IMR-90 (cell line): ENCODE data around the gene ADAMTS14. TPM values are rescaled to one million over a fixed set of nuclear protein-coding genes. Genes with fewer than 3 reads are reported as not detected.

ENCODE experiments used
- ATAC-seq: fragments of 200-7000 bp; cut with Tn5 transposase; 2 replicates; pipeline ENCODE4 v1.9.1; 2020; ENCODE audit warnings: low read depth, mild to moderate bottlenecking, moderate library complexity
- BruUV-seq: library from RNA; stranded (reverse); fragments of 400-500 nt; replicated peaks from 2 replicates; lab custom pipeline; 2021; lab: Mats Ljungman, UMichigan
- CTCF ChIA-PET: fragments of 300-600 bp; formaldehyde crosslinking; extraction: SDS; loops from one replicate; lab custom pipeline; 2021; ENCODE audit warnings: antibody characterized with exemption; lab: Yijun Ruan, JAX
- POLR2A ChIA-PET: fragments of 300-600 bp; sonication (Branson Sonifier 250); formaldehyde crosslinking; loops from one replicate; lab custom pipeline; 2022; ENCODE audit warnings: antibody characterized with exemption; ENCODE audit not compliant: unreplicated experiment; lab: Charles Lee
- DNase-seq: peaks from one replicate; pipeline ENCODE4 v3.0.0; 2013
- H2AFZ ChIP-seq: replicated peaks from 2 replicates; pipeline ENCODE3; 2013; ENCODE audit warnings: low read length, mild to moderate bottlenecking; ENCODE audit not compliant: poor library complexity
- H2AK5ac ChIP-seq: 2 replicates; pipeline ENCODE4 v1.6.1; 2013; ENCODE audit warnings: low read depth, low read length, inconsistent platforms
- H2AK9ac ChIP-seq: replicated peaks from 2 replicates; pipeline ENCODE3; 2013; ENCODE audit warnings: mild to moderate bottlenecking, low read depth, low read length, moderate library complexity; ENCODE audit not compliant: poor library complexity
- H2BK120ac ChIP-seq: 2 replicates; pipeline ENCODE4 v1.6.1; 2013; ENCODE audit warnings: low read depth, low read length, inconsistent platforms
- H2BK15ac ChIP-seq: 3 replicates; pipeline ENCODE4 v1.6.1; 2013; ENCODE audit warnings: low read depth, low read length, inconsistent platforms
- H2BK20ac ChIP-seq: 2 replicates; pipeline ENCODE4 v1.6.1; 2013; ENCODE audit warnings: low read depth, mild to moderate bottlenecking, inconsistent platforms, low read length, moderate library complexity
- H2BK5ac ChIP-seq: 2 replicates; pipeline ENCODE4 v1.6.1; 2013; ENCODE audit warnings: mild to moderate bottlenecking, low read depth, low read length, inconsistent platforms; ENCODE audit not compliant: poor library complexity, severe bottlenecking
- H3K14ac ChIP-seq: replicated peaks from 2 replicates; pipeline ENCODE4 v1.6.1; 2013; ENCODE audit warnings: low read depth, low read length, inconsistent platforms
- H3K18ac ChIP-seq: 2 replicates; pipeline ENCODE4 v1.6.1; 2013; ENCODE audit warnings: low read depth, low read length, control low read depth
- H3K23ac ChIP-seq: 2 replicates; pipeline ENCODE4 v1.6.1; 2013; ENCODE audit warnings: low read depth, low read length, inconsistent platforms
- H3K27ac ChIP-seq: 2 replicates; pipeline ENCODE4 v1.5.1; 2013; ENCODE audit warnings: mild to moderate bottlenecking, control low read depth, low read length; ENCODE audit not compliant: insufficient read depth
- H3K27me3 ChIP-seq: 2 replicates; pipeline ENCODE4 v1.6.1; 2013; ENCODE audit warnings: low read length; ENCODE audit not compliant: control insufficient read depth, insufficient read depth
- H3K36me3 ChIP-seq: 2 replicates; pipeline ENCODE4 v1.6.1; 2013; ENCODE audit warnings: low read length, mixed read lengths; ENCODE audit not compliant: control insufficient read depth, insufficient read depth
- H3K4ac ChIP-seq: 2 replicates; pipeline ENCODE4 v1.6.1; 2013; ENCODE audit warnings: low read depth, low read length, inconsistent platforms
- H3K4me1 ChIP-seq: 2 replicates; pipeline ENCODE4 v1.6.1; 2013; ENCODE audit warnings: low read length, mixed read lengths; ENCODE audit not compliant: control insufficient read depth, insufficient read depth
- H3K4me2 ChIP-seq: 2 replicates; pipeline ENCODE4 v1.6.1; 2013; ENCODE audit warnings: low read depth, mild to moderate bottlenecking, control low read depth, low read length, moderate library complexity
- H3K4me3 ChIP-seq: 2 replicates; pipeline ENCODE4 v1.5.1; 2013; ENCODE audit warnings: low read depth, mild to moderate bottlenecking, control low read depth, low read length, moderate library complexity; ENCODE audit not compliant: insufficient read depth
- H3K56ac ChIP-seq: 2 replicates; pipeline ENCODE4 v1.6.1; 2013; ENCODE audit warnings: low read length, inconsistent platforms; ENCODE audit not compliant: insufficient read depth; ENCODE audit errors: extremely low read depth
- H3K79me1 ChIP-seq, 2 experiments: 2 replicates each; pipeline ENCODE4 v1.6.1; 2013; ENCODE audit warnings: low read length in 2 of 2, inconsistent platforms in 1 of 2, low read depth in 1 of 2
- H3K9ac ChIP-seq: 2 replicates; pipeline ENCODE4 v1.6.1; 2013; ENCODE audit warnings: low read depth, low read length, control low read depth
- H3K9me1 ChIP-seq: 2 replicates; pipeline ENCODE4 v1.6.1; 2013; ENCODE audit warnings: low read length, inconsistent platforms; ENCODE audit not compliant: insufficient read depth
- H3K9me3 ChIP-seq: 2 replicates; pipeline ENCODE4 v1.6.1; 2013; ENCODE audit warnings: low read length; ENCODE audit not compliant: control insufficient read depth, insufficient read depth
- H4K20me1 ChIP-seq: 2 replicates; pipeline ENCODE4 v1.6.1; 2013; ENCODE audit warnings: low read length, inconsistent platforms; ENCODE audit not compliant: insufficient read depth
- H4K5ac ChIP-seq: 2 replicates; pipeline ENCODE4 v1.6.1; 2013; ENCODE audit warnings: mild to moderate bottlenecking, low read depth, low read length, control low read depth
- H4K8ac ChIP-seq, 2 experiments: 2 replicates each; pipeline ENCODE4 v1.6.1; 2013; ENCODE audit warnings: low read depth in 2 of 2, low read length in 2 of 2, control low read depth in 1 of 2, inconsistent platforms in 1 of 2
- H4K91ac ChIP-seq: 2 replicates; pipeline ENCODE4 v1.6.1; 2013; ENCODE audit warnings: low read depth, low read length, inconsistent platforms; ENCODE audit not compliant: insufficient read depth
- BHLHE40 ChIP-seq: fragments of 150-350 bp; IDR thresholded peaks from 2 replicates; pipeline ENCODE4 v1.6.1; 2016; ENCODE audit warnings: mild to moderate bottlenecking, low read depth, low read length
- CEBPB ChIP-seq: IDR thresholded peaks from 2 replicates; pipeline ENCODE4 v1.6.1; 2012; ENCODE audit warnings: low read depth, low read length, improper control_type of control experiment
- CHD1 ChIP-seq: IDR thresholded peaks from 2 replicates; pipeline ENCODE4 v1.6.1; 2012; ENCODE audit warnings: low read depth, low read length, improper control_type of control experiment
- CTCF ChIP-seq: conservative IDR thresholded peaks from 2 replicates; pipeline ENCODE4 v1.5.1; 2012; ENCODE audit warnings: mild to moderate bottlenecking, low read depth, low read length, improper control_type of control experiment
- ELK1 ChIP-seq: fragments of 150-350 bp; IDR thresholded peaks from 2 replicates; pipeline ENCODE4 v1.6.1; 2016; ENCODE audit warnings: low read depth, mild to moderate bottlenecking, low read length, moderate library complexity, borderline replicate concordance
- FOS ChIP-seq: fragments of 150-350 bp; IDR thresholded peaks from 2 replicates; pipeline ENCODE4 v1.6.1; 2016; ENCODE audit warnings: low read depth, low read length
- MAFK ChIP-seq: IDR thresholded peaks from 2 replicates; pipeline ENCODE4 v1.6.1; 2012; ENCODE audit warnings: low read depth, low read length, improper control_type of control experiment
- MAZ ChIP-seq: IDR thresholded peaks from 2 replicates; pipeline ENCODE4 v1.6.1; 2012; ENCODE audit warnings: low read depth, mild to moderate bottlenecking, low read length, improper control_type of control experiment, moderate library complexity, borderline replicate concordance
- MXI1 ChIP-seq: IDR thresholded peaks from 2 replicates; pipeline ENCODE4 v1.6.1; 2012; ENCODE audit warnings: low read depth, mild to moderate bottlenecking, low read length, moderate library complexity, borderline replicate concordance
- NFE2L2 ChIP-seq: fragments of 150-350 bp; IDR thresholded peaks from 2 replicates; pipeline ENCODE4 v1.6.1; 2016; ENCODE audit warnings: low read depth, mild to moderate bottlenecking, low read length
- POLR2A ChIP-seq: IDR thresholded peaks from 2 replicates; pipeline ENCODE4 v1.6.1; 2012; ENCODE audit warnings: mild to moderate bottlenecking, low read depth, low read length
- RAD21 ChIP-seq: IDR thresholded peaks from 2 replicates; pipeline ENCODE4 v1.6.1; 2012; ENCODE audit warnings: low read length, improper control_type of control experiment
- RCOR1 ChIP-seq: IDR thresholded peaks from 2 replicates; pipeline ENCODE4 v1.6.1; 2012; ENCODE audit warnings: mild to moderate bottlenecking, low read length, improper control_type of control experiment; ENCODE audit not compliant: insufficient replicate concordance
- RFX5 ChIP-seq: IDR thresholded peaks from 2 replicates; pipeline ENCODE4 v1.8.0; 2012; ENCODE audit warnings: low read depth, mild to moderate bottlenecking, low read length, moderate library complexity
- SMC3 ChIP-seq: fragments of 150-350 bp; IDR thresholded peaks from 2 replicates; pipeline ENCODE4 v1.6.1; 2016; ENCODE audit warnings: low read depth, mild to moderate bottlenecking, antibody characterized with exemption, low read length, moderate library complexity
- USF2 ChIP-seq: fragments of 150-350 bp; IDR thresholded peaks from 2 replicates; pipeline ENCODE4 v1.6.1; 2017; ENCODE audit warnings: mild to moderate bottlenecking, antibody characterized with exemption, low read length, low read depth
- WGBS, 2 experiments: methylation state at CpG; one replicate each; pipeline versions ENCODE4 v1.1.5 to v1.1.7; 2013; ENCODE audit warnings: missing lambda C conversion rate in 2 of 2; ENCODE audit not compliant: insufficient read length in 1 of 2; ENCODE audit errors: extremely low coverage in 2 of 2; 5-methylcytosine and 5-hydroxymethylcytosine counted together
- dilution Hi-C: fragments of 300-500 bp; cut with HindIII; formaldehyde crosslinking; loops from one replicate; pipeline ENCODE4 v1.14.3; 2018; ENCODE audit warnings: low sequenced_read_pairs; ENCODE audit not compliant: unreplicated experiment
- in situ Hi-C: fragments of 300-500 bp; cut with MboI; formaldehyde crosslinking; loops from 3 replicates; pipeline ENCODE4 v1.14.3; 2019; ENCODE audit warnings: low sequenced_read_pairs, inconsistent platforms, mixed read lengths
- intact Hi-C: fragments of 100-400 bp; cut with micrococcal nuclease; formaldehyde crosslinking; loops from 2 replicates; pipeline ENCODE4 v1.10.0; 2022
- polyA plus RNA-seq, 3 experiments: library from polyadenylated mRNA; depleted of rRNA; stranded (reverse); fragments of >200 nt; gene quantifications; 2 replicates each; pipeline ENCODE4 v1.2.3, GENCODE V29; 2012; ENCODE audit warnings: low replicate concordance in 1 of 3
- total RNA-seq: library from RNA; depleted of rRNA; stranded (reverse); fragments of >200 nt; gene quantifications from 2 replicates; pipeline ENCODE4 v1.2.3, GENCODE V29; 2012

Gene ADAMTS14
- total and polyA plus RNA-seq, 2 of the 4 experiments (the other 2 are of a cell fraction), result under 0.01 to 0.31 TPM

- ATAC-seq (no peak), DNase-seq (no peak)
- BruUV-seq, result no TSS peak
- Histone ChIP-seq H3K4ac (no peak overlapping the region), H3K79me1 (no peaks in the 10 kb centered on the region), H3K4me1 (peaks cover 8% of the 10 kb centered on the region; the same call in 1 of the 2 replicates), H3K9me3 (no peaks in the 10 kb centered on the region), H2AFZ (no peak overlapping the region), H4K91ac (no peak overlapping the region), H3K27ac (no peak overlapping the region), H3K36me3 (no peaks in the 10 kb centered on the region), H4K20me1 (no peaks in the 10 kb centered on the region), H4K5ac (no peak overlapping the region), H3K4me2 (no peak overlapping the region), H3K18ac (no peak overlapping the region), H2BK15ac (no peak overlapping the region), H2BK120ac (no peak overlapping the region), H3K9ac (no peak overlapping the region), H3K27me3 (no peaks in the 10 kb centered on the region; the same call in 1 of the 2 replicates), H3K4me3 (no peak overlapping the region), H3K23ac (no peak overlapping the region), H2BK20ac (no peak overlapping the region), H3K56ac (no peak overlapping the region), H2AK5ac (no peak overlapping the region), H3K14ac (no peak overlapping the region), H3K9me1 (peaks cover 2% of the 10 kb centered on the region; the same call in 1 of the 2 replicates), H2BK5ac (no peak overlapping the region), H4K8ac (no peak overlapping the region), H2AK9ac (no peak overlapping the region)
- intact Hi-C loops (no loop called here), dilution Hi-C loops (no loop called here), in situ Hi-C loops (no loop called here)
- TF ChIP-seq MXI1, result no peak
- no peak for TF ChIP-seq SMC3
- TF ChIP-seq MAFK, result no peak
- TF ChIP-seq CEBPB, result no peak
- TF ChIP-seq FOS, result no peak
- no peak for TF ChIP-seq POLR2A
- no peak for TF ChIP-seq ELK1
- no peak for TF ChIP-seq USF2
- TF ChIP-seq RCOR1, result no peak
- no peak for TF ChIP-seq MAZ
- TF ChIP-seq RFX5, result no peak
- TF ChIP-seq RAD21, result no peak
- TF ChIP-seq BHLHE40, result no peak
- no peak for TF ChIP-seq NFE2L2
- no peak for TF ChIP-seq CTCF
- TF ChIP-seq CHD1, result no peak
- WGBS, 2 experiments, result 40% methylated on average over 1 of the region's 7 CpGs; no CpG with 5 or more reads in 1 of the 2 experiments
- ChIA-PET CTCF (no interaction called here), POLR2A (no interaction called here)
Observed at GRCh38 chr10:70711911-70712310, 39.6 kb downstream of the ADAMTS14 start.
